Large intestine (tissue), 3 donors: ENCODE measurements around the gene TMPRSS6. TPM values are rescaled to one million over a fixed set of nuclear protein-coding genes. Genes with fewer than 3 reads are reported as not detected.

Source experiments
- DNase-seq, 2 donors: peaks; one replicate each; pipeline versions ENCODE4 v3.0.0 to v3.0.0-alpha.2; 2013
- H3K27ac ChIP-seq: one replicate; pipeline ENCODE4 v1.5.1; 2013; ENCODE audit warnings: low read length
- H3K27me3 ChIP-seq: 2 replicates; pipeline ENCODE4 v1.6.1; 2013; ENCODE audit warnings: low read length; ENCODE audit not compliant: control insufficient read depth, insufficient read depth
- H3K36me3 ChIP-seq: 2 replicates; pipeline ENCODE4 v1.6.1; 2013; ENCODE audit warnings: low read length; ENCODE audit not compliant: control insufficient read depth, insufficient read depth
- H3K4me1 ChIP-seq: one replicate; pipeline ENCODE4 v1.6.1; 2013; ENCODE audit warnings: low read length; ENCODE audit not compliant: control insufficient read depth, insufficient read depth
- H3K4me3 ChIP-seq: one replicate; pipeline ENCODE4 v1.5.1; 2013; ENCODE audit warnings: low read length
- H3K9me3 ChIP-seq: one replicate; pipeline ENCODE4 v1.6.1; 2013; ENCODE audit warnings: mild to moderate bottlenecking, low read depth, low read length, moderate library complexity; ENCODE audit not compliant: control insufficient read depth
- WGBS: methylation state at CpG from one replicate; pipeline ENCODE4 v1.1.5; 2013; ENCODE audit warnings: low lambda C conversion rate; ENCODE audit not compliant: insufficient coverage; 5-methylcytosine and 5-hydroxymethylcytosine counted together
- polyA plus RNA-seq: library from polyadenylated mRNA; unstranded; fragments of 120-200 nt; gene quantifications from one replicate; pipeline ENCODE4 v1.2.1, GENCODE V29; 2013

The TMPRSS6 gene
- polyA plus RNA-seq, 1 donor, result 3.8 TPM

- Histone ChIP-seq H3K4me3 (no peak overlapping the region), H3K4me1 (no peaks in the 10 kb centered on the region), H3K9me3 (no peaks in the 10 kb centered on the region), H3K27me3 (peaks cover 7% of the 10 kb centered on the region), H3K36me3 (no peaks in the 10 kb centered on the region), H3K27ac (no peak overlapping the region)
- no peak for DNase-seq
- no CpG with 5 or more reads among the region's 16 CpGs for WGBS
Measured at GRCh38 chr22:37140686-37141323, 31.3 kb upstream of the TMPRSS6 start.

- Histone ChIP-seq H3K9me3 (no peaks in the 10 kb centered on the region), H3K4me1 (no peaks in the 10 kb centered on the region), H3K27ac (no peak overlapping the region), H3K4me3 (no peak overlapping the region), H3K27me3 (no peaks in the 10 kb centered on the region), H3K36me3 (no peaks in the 10 kb centered on the region)
- no peak for DNase-seq
- no CpG with 5 or more reads among the region's 7 CpGs for WGBS
Measured at GRCh38 chr22:37139762-37140161, 30.2 kb upstream of the TMPRSS6 start.

- no peaks in the 10 kb centered on the region for H3K27me3 ChIP-seq
- H3K9me3 ChIP-seq, result no peaks in the 10 kb centered on the region
- H3K36me3 ChIP-seq, result no peaks in the 10 kb centered on the region
- H3K27ac ChIP-seq, result no peak overlapping the region
- no CpG with 5 or more reads among the region's 16 CpGs for WGBS
- DNase-seq, result no peak
- H3K4me1 ChIP-seq, result no peaks in the 10 kb centered on the region
- no peak overlapping the region for H3K4me3 ChIP-seq
Measured at GRCh38 chr22:37138849-37139561, 29.5 kb upstream of the TMPRSS6 start.

- 100% methylated on average over 1 of the region's 6 CpGs for WGBS
- no peaks in the 10 kb centered on the region for H3K4me1 ChIP-seq
- no peaks in the 10 kb centered on the region for H3K9me3 ChIP-seq
- H3K27ac ChIP-seq, result no peak overlapping the region
- no peak overlapping the region for H3K4me3 ChIP-seq
- H3K36me3 ChIP-seq, result no peaks in the 10 kb centered on the region
- no peak for DNase-seq
- no peaks in the 10 kb centered on the region for H3K27me3 ChIP-seq
Measured at GRCh38 chr22:37137903-37138665, 28.6 kb upstream of the TMPRSS6 start.

- no peak overlapping the region for H3K27ac ChIP-seq
- no peaks in the 10 kb centered on the region for H3K36me3 ChIP-seq
- no peaks in the 10 kb centered on the region for H3K27me3 ChIP-seq
- no peak for DNase-seq
- no peaks in the 10 kb centered on the region for H3K4me1 ChIP-seq
- H3K9me3 ChIP-seq, result no peaks in the 10 kb centered on the region
- H3K4me3 ChIP-seq, result no peak overlapping the region
- no CpG with 5 or more reads among the region's 8 CpGs for WGBS
Measured at GRCh38 chr22:37137131-37137530, 27.6 kb upstream of the TMPRSS6 start.

GRCh38 chr22:37135023-37135422, 25.5 kb upstream of the TMPRSS6 start:
- Histone ChIP-seq H3K36me3 (no peaks in the 10 kb centered on the region), H3K4me3 (no peak overlapping the region), H3K27ac (no peak overlapping the region), H3K4me1 (no peaks in the 10 kb centered on the region), H3K9me3 (no peaks in the 10 kb centered on the region), H3K27me3 (no peaks in the 10 kb centered on the region)
- no peak for DNase-seq
- WGBS, result no CpG with 5 or more reads among the region's 12 CpGs

- H3K27ac ChIP-seq, result no peak overlapping the region
- no peaks in the 10 kb centered on the region for H3K27me3 ChIP-seq
- no CpG with 5 or more reads among the region's 16 CpGs for WGBS
- H3K36me3 ChIP-seq, result no peaks in the 10 kb centered on the region
- H3K4me1 ChIP-seq, result no peaks in the 10 kb centered on the region
- DNase-seq, result no peak
- H3K9me3 ChIP-seq, result no peaks in the 10 kb centered on the region
- no peak overlapping the region for H3K4me3 ChIP-seq
Measured at GRCh38 chr22:37133304-37134018, 23.9 kb upstream of the TMPRSS6 start.

GRCh38 chr22:37132773-37133172, 23.3 kb upstream of the TMPRSS6 start:
- H3K4me1 ChIP-seq, result no peaks in the 10 kb centered on the region
- no peaks in the 10 kb centered on the region for H3K36me3 ChIP-seq
- DNase-seq, result no peak
- no peak overlapping the region for H3K4me3 ChIP-seq
- no peak overlapping the region for H3K27ac ChIP-seq
- whole genome bisulfite sequencing, result 100% methylated on average over 1 of the region's 7 CpGs
- no peaks in the 10 kb centered on the region for H3K9me3 ChIP-seq
- H3K27me3 ChIP-seq, result no peaks in the 10 kb centered on the region

- Histone ChIP-seq H3K4me3 (no peak overlapping the region), H3K27me3 (no peaks in the 10 kb centered on the region), H3K36me3 (no peaks in the 10 kb centered on the region), H3K4me1 (no peaks in the 10 kb centered on the region), H3K27ac (no peak overlapping the region), H3K9me3 (peaks cover 3% of the 10 kb centered on the region)
- WGBS, result no CpG with 5 or more reads among the region's 14 CpGs
- no peak for DNase-seq
Measured at GRCh38 chr22:37129866-37130441, 20.4 kb upstream of the TMPRSS6 start.
